ENCODE results near the gene PACRG.

Gene PACRG

DNA sequence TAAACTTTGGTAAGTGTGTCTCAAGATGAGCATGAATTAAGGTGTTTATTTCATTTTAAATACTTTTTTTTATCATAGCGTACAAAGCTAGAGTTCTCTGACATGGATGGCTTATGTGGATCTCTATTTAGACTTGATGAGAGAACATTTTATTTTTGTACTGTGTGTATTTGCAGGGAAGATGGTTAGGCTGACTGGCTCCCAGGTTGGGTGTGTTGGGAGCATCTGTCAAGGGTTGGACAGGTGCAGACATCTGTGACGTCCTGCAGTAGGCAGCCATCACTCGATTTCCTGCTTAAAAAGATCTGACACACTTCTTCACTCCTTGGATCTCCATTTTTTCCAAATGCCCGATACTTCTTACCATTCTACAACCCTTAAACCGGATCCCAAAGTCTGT lies 464.8 kb downstream of the PACRG start:
- Histone ChIP-seq H3K4me3 (ENCODE audit: low read length) (no peak overlapping the region), H3K9ac (ENCODE audit: low read length) (no peak overlapping the region), H3K4me1 (ENCODE audit: control insufficient read depth, insufficient read depth, low read length) (no peaks in the 10 kb centered on the region), H3K36me3 (ENCODE audit: control insufficient read depth, insufficient read depth, low read length) (no peaks in the 10 kb centered on the region), H3K27me3 (ENCODE audit: control insufficient read depth, insufficient read depth, low read length) (no peaks in the 10 kb centered on the region), H3K9me3 (ENCODE audit: control insufficient read depth, low read length) (no peaks in the 10 kb centered on the region)

DNA sequence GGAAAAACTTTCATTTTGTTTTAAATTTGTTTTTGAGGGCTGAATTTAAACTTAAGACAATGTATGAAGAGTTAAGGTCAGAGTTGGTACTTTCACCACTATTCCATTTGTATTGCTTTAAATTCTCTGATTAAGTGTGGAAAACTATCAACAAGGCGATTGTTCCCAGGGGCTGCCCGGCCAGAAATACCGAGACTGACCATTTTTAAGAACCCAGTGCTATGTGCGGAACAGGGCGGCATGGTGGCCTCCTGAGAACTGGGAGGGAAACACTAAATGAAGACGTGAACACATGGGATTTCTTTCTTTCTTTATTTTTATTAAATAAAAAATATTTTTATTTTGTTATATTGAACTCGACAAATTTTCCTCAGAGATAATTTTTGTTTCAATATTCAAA lies 465.6 kb downstream of the PACRG start:
- H3K9ac ChIP-seq (ENCODE audit: low read length) = no peak overlapping the region
- no peak overlapping the region for H3K4me3 ChIP-seq (ENCODE audit: low read length)
- H3K27me3 ChIP-seq (ENCODE audit: control insufficient read depth, insufficient read depth, low read length) = no peaks in the 10 kb centered on the region
- no peaks in the 10 kb centered on the region for H3K9me3 ChIP-seq (ENCODE audit: control insufficient read depth, low read length)
- no peaks in the 10 kb centered on the region for H3K36me3 ChIP-seq (ENCODE audit: control insufficient read depth, insufficient read depth, low read length)
- H3K4me1 ChIP-seq (ENCODE audit: control insufficient read depth, insufficient read depth, low read length) = no peaks in the 10 kb centered on the region

DNA sequence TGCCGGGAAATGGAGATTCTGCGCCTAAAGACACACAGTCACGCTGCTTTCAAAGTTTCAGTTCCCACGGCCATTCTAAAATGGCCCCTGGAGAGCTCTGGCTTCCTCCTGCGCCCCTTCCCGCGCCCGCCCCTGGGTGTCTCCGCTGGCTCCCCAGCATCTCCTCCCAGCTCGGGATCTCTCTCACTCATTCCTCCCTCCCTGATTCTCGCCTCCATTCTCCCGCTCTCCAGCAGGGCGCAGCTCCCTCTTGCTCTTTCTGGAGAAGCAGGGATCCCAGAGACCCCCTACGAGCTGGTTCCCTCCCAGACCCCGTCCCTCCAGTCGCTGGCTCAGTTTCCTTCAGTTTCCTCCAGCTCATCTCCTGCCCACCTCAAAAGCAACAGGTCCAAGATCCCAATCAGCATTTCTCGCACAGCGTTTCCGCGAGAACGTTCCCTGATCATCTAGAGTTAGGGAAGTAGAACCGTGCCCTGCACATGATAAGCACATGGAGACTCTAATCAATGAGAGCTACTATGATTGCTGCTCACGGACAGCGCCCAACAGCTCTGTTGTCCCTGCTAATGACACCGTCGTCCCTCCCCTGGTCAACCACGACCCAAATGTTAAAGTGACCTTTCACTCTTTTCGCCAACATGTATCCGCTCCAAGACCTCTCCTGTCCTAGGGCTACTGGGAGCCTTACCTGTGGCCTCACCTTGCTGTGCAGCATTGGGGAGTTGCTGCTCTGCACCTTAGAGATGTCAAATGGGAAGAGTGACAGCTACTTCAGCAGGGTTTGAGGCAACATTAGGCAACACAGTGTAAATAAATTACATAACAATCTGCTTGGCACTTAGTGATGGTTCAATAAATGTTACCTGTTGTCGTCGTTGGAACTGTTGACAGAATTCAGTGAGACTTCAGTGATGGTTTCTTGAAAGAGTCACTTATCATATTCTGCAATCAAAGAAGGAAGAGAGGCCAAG lies 468.2 kb downstream of the PACRG start:
- Histone ChIP-seq H3K27me3 (ENCODE audit: control insufficient read depth, insufficient read depth, low read length) (no peaks in the 10 kb centered on the region), H3K9ac (ENCODE audit: low read length) (no peak overlapping the region), H3K4me3 (ENCODE audit: low read length) (no peak overlapping the region)

DNA sequence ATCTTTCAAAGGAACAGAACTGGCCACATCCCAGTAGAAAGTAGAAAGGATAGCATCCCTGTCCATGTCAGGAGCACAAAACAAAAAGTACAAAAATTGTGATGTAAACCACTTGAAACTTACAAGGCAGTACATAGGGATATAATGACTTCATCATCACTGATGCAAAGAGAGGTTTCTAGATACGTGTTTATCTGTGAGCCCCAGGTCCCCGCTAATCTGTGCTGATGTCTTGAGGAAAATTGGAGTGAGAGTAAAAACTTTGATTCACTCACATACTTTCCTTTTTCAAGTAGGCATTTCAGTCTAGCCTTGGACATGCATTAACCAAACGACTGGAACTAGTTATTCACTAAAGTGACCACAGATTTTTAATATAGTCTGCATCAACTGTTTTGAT lies 470.1 kb downstream of the PACRG start:
- Histone ChIP-seq H3K27me3 (ENCODE audit: control insufficient read depth, insufficient read depth, low read length) (no peaks in the 10 kb centered on the region), H3K9ac (ENCODE audit: low read length) (no peak overlapping the region), H3K4me1 (ENCODE audit: control insufficient read depth, insufficient read depth, low read length) (no peaks in the 10 kb centered on the region), H3K9me3 (ENCODE audit: control insufficient read depth, low read length) (no peaks in the 10 kb centered on the region), H3K36me3 (ENCODE audit: control insufficient read depth, insufficient read depth, low read length) (no peaks in the 10 kb centered on the region), H3K4me3 (ENCODE audit: low read length) (no peak overlapping the region)

More for the DNA sequence above, 468.2 kb downstream of the PACRG start:
- Histone ChIP-seq H3K9me3 (ENCODE audit: control insufficient read depth, low read length) (no peaks in the 10 kb centered on the region), H3K4me1 (ENCODE audit: control insufficient read depth, insufficient read depth, low read length) (no peaks in the 10 kb centered on the region), H3K36me3 (ENCODE audit: control insufficient read depth, insufficient read depth, low read length) (no peaks in the 10 kb centered on the region)

DNA sequence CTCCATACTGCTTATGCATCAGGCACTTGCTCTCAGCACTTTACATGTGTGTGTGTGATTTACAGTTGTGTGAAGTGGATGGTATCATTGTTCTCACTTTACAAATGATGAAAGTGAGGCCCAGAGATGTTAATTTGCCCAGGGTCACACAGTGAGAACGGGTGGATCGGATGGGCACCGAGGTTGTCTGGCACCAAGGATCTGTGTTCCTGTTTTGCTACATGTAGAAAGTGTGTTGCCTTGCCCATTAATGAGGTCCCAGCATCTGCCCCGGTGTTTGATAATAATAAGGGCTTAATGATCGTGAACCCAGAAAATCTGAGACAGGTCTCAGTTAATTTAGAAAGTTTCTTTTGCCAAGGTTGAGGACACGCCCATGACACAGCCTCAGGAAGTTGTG lies 470.6 kb downstream of the PACRG start:
- no peaks in the 10 kb centered on the region for H3K9me3 ChIP-seq (ENCODE audit: control insufficient read depth, low read length)
- H3K36me3 ChIP-seq (ENCODE audit: control insufficient read depth, insufficient read depth, low read length) = no peaks in the 10 kb centered on the region
- no peak overlapping the region for H3K9ac ChIP-seq (ENCODE audit: low read length)
- no peaks in the 10 kb centered on the region for H3K27me3 ChIP-seq (ENCODE audit: control insufficient read depth, insufficient read depth, low read length)
- no peak overlapping the region for H3K4me3 ChIP-seq (ENCODE audit: low read length)
- H3K4me1 ChIP-seq (ENCODE audit: control insufficient read depth, insufficient read depth, low read length) = no peaks in the 10 kb centered on the region

DNA sequence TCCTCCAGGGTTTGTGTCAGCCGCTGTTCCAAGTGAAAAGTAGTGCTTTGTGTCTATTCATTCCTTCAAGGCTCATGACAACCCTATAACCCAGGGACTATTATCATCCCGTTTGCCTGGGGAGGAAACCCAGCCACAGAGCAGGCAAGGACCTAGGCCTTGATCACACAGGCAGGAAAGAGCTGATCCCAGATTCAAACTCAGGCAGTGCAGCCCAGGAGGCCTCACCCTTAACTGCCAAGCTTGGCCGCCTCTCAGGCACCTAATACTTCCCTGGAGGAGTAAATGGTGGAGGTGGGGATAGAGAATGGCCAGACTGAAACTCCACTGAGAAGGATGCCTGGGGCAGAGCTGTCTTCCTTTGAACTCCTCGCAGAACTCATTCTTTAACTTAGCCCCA lies 471.6 kb downstream of the PACRG start:
- Histone ChIP-seq H3K9me3 (ENCODE audit: control insufficient read depth, low read length) (no peaks in the 10 kb centered on the region), H3K9ac (ENCODE audit: low read length) (no peak overlapping the region), H3K4me3 (ENCODE audit: low read length) (no peak overlapping the region), H3K27me3 (ENCODE audit: control insufficient read depth, insufficient read depth, low read length) (no peaks in the 10 kb centered on the region), H3K4me1 (ENCODE audit: control insufficient read depth, insufficient read depth, low read length) (no peaks in the 10 kb centered on the region), H3K36me3 (ENCODE audit: control insufficient read depth, insufficient read depth, low read length) (no peaks in the 10 kb centered on the region)

DNA sequence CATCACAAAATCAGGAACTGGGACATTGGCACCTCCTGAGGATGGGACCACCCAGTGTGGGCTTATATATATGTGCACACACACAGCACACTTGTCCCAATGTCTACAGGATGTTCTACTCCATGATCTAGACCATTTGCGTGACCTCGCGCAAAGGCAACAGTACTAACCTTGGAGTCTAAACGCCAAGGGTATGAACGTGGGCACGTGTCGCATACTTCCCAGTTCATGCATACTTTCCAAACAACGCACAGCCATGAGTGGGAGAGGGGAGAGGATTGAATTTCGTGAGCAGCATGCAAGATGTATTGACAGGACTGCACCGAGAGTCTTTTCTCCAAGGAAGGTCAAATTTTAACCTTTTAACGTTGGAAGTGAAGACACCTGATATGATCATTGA lies 472.5 kb downstream of the PACRG start:
- H3K9ac ChIP-seq (ENCODE audit: low read length) = no peak overlapping the region
- no peaks in the 10 kb centered on the region for H3K9me3 ChIP-seq (ENCODE audit: control insufficient read depth, low read length)
- no peak overlapping the region for H3K4me3 ChIP-seq (ENCODE audit: low read length)
- no peaks in the 10 kb centered on the region for H3K27me3 ChIP-seq (ENCODE audit: control insufficient read depth, insufficient read depth, low read length)
- no peaks in the 10 kb centered on the region for H3K36me3 ChIP-seq (ENCODE audit: control insufficient read depth, insufficient read depth, low read length)
- H3K4me1 ChIP-seq (ENCODE audit: control insufficient read depth, insufficient read depth, low read length) = no peaks in the 10 kb centered on the region

DNA sequence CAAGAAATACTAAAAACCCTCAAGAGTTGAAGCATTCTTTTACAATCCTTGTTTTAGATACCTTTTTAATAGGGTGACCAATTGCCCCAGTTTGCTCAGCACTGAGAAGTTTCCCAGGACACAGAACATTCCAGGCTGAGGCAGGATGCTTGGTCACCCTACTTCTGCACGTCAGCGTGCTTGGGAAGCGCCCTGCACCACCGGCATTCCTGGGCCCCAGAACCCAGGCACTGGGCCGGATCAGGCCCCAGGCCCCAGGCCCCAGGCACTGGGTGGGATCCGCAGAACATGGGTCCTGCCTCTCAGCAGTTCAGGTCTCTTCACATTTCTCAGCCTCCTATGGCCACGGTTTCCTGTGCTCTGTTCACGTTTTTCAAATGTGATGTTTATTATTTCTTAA lies 472.9 kb downstream of the PACRG start:
- no peaks in the 10 kb centered on the region for H3K36me3 ChIP-seq (ENCODE audit: control insufficient read depth, insufficient read depth, low read length)
- no peak overlapping the region for H3K4me3 ChIP-seq (ENCODE audit: low read length)
- H3K9me3 ChIP-seq (ENCODE audit: control insufficient read depth, low read length) = no peaks in the 10 kb centered on the region
- H3K4me1 ChIP-seq (ENCODE audit: control insufficient read depth, insufficient read depth, low read length) = no peaks in the 10 kb centered on the region
- H3K9ac ChIP-seq (ENCODE audit: low read length) = no peak overlapping the region
- H3K27me3 ChIP-seq (ENCODE audit: control insufficient read depth, insufficient read depth, low read length) = no peaks in the 10 kb centered on the region

DNA sequence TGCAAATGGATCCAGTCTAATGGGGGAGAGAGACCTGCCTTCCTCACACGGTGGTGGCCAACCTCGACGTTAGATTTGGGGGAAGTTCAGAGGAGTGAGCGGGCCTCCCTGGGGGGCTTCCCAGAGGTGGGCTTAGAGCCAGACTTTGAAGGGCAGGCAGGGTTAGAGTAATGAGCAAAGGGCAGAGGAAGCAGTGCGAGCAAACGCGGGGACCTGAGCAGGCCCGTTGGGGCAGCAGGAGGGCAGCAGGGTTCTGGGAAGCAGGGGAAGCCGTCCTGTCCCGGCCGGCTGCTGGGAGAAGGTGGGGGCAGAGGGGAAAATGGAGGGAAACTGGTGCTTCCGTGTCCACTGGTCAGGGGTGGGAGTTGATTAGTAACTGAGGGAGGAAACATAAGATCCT lies 474.1 kb downstream of the PACRG start:
- no peaks in the 10 kb centered on the region for H3K27me3 ChIP-seq (ENCODE audit: control insufficient read depth, insufficient read depth, low read length)
- H3K36me3 ChIP-seq (ENCODE audit: control insufficient read depth, insufficient read depth, low read length) = no peaks in the 10 kb centered on the region
- H3K4me3 ChIP-seq (ENCODE audit: low read length) = no peak overlapping the region
- no peaks in the 10 kb centered on the region for H3K9me3 ChIP-seq (ENCODE audit: control insufficient read depth, low read length)
- H3K9ac ChIP-seq (ENCODE audit: low read length) = no peak overlapping the region
- no peaks in the 10 kb centered on the region for H3K4me1 ChIP-seq (ENCODE audit: control insufficient read depth, insufficient read depth, low read length)

DNA sequence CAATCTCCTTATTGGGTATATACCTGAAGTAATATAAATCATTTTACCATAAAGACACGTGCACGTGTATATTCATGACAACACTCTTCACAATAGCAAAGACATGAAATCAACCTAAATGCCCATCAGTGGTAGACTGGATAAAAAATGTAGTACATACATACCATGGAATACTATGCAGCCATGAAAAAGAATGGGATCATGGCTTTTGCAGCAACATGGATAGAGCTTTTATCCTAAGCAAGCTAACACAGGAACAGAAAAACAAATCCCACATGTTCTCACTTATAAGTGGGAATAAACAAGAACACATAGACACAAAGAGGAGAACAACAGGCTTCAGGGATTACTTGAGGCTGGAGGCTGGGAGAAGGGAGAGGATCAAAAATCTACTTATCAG lies 478.4 kb downstream of the PACRG start:
- no peaks in the 10 kb centered on the region for H3K9me3 ChIP-seq (ENCODE audit: control insufficient read depth, low read length)
- H3K9ac ChIP-seq (ENCODE audit: low read length) = no peak overlapping the region
- H3K4me3 ChIP-seq (ENCODE audit: low read length) = no peak overlapping the region
- no peaks in the 10 kb centered on the region for H3K36me3 ChIP-seq (ENCODE audit: control insufficient read depth, insufficient read depth, low read length)
- no peaks in the 10 kb centered on the region for H3K4me1 ChIP-seq (ENCODE audit: control insufficient read depth, insufficient read depth, low read length)
- no peaks in the 10 kb centered on the region for H3K27me3 ChIP-seq (ENCODE audit: control insufficient read depth, insufficient read depth, low read length)

DNA sequence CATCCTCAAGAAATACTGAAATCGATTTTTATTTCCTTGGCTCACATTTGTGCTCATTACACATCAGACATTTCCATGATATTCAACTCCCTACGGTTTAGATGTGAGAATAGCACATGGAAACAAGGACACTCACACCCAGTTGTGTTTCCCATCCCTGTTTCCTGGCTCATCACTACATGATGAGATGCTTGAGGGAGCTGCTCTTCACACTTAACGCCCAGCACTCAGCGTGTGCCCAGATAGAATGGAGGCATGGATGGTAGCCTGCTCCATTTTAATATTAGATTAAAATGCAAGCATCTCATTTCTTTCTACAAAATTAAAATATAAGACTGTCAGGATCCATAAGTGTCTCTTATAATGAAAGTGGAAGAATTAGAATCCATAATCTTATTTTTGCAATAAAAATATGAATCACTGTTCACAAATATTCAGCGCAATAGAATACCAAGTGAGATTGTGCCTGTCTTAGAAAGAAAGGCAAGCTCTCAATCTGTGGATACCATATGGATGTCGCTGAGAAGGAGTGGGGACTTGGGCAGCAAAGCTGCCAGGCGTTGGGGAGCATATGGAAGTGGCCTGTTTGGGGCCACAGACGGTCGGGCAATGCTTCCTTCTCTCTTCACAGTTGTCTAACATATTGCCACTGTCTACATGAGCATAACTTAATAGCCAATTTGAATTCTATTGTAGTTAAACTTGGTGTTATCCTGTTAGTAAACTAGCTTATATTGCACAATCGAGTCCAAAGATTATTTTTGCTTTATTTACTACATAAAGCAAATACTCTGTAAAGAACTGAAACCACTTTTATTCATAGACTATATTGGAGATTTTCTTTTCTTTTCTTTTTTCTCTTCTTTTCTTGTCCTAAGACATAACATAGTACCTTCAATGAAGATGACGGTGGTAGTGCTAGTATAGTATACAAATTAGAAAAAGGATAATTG lies 479.9 kb downstream of the PACRG start:
- Histone ChIP-seq H3K9ac (ENCODE audit: low read length) (no peak overlapping the region), H3K27me3 (ENCODE audit: control insufficient read depth, insufficient read depth, low read length) (no peaks in the 10 kb centered on the region), H3K36me3 (ENCODE audit: control insufficient read depth, insufficient read depth, low read length) (no peaks in the 10 kb centered on the region), H3K4me1 (ENCODE audit: control insufficient read depth, insufficient read depth, low read length) (no peaks in the 10 kb centered on the region), H3K4me3 (ENCODE audit: low read length) (no peak overlapping the region), H3K9me3 (ENCODE audit: control insufficient read depth, low read length) (no peaks in the 10 kb centered on the region)

DNA sequence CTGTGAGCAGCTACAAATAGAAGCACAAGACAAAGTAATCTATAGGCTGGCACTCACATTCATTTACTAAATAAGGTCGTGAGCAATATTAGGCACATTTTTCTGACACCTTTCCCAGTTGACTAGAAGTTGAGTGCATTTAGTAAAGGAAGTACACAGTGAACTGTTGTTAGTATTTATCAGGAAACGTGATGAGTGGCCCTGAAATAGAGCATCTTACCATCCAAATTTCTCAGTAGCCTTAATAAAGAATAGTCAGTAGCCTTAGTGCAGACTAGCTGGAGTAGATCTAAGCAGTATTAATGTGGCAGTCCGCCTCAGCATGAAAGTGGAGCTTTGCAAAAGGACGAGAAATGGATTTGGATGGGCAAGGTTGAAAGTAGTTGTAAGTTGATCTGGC lies 481.2 kb downstream of the PACRG start:
- Histone ChIP-seq H3K27me3 (ENCODE audit: control insufficient read depth, insufficient read depth, low read length) (no peaks in the 10 kb centered on the region), H3K4me3 (ENCODE audit: low read length) (no peak overlapping the region), H3K36me3 (ENCODE audit: control insufficient read depth, insufficient read depth, low read length) (no peaks in the 10 kb centered on the region), H3K9me3 (ENCODE audit: control insufficient read depth, low read length) (no peaks in the 10 kb centered on the region), H3K9ac (ENCODE audit: low read length) (no peak overlapping the region), H3K4me1 (ENCODE audit: control insufficient read depth, insufficient read depth, low read length) (no peaks in the 10 kb centered on the region)
